Testis (tissue), 3 donors: ENCODE data around the gene GOLT1A. TPM values are rescaled to one million over a fixed set of nuclear protein-coding genes. Genes with fewer than 3 reads are reported as not detected.

Source experiments
- DNase-seq: peaks from one replicate; pipeline ENCODE4 v3.0.0-alpha.2; 2019
- H3K27ac ChIP-seq, 2 donors: fragments of 200-600 bp; sonication (generic); one replicate each; pipeline ENCODE4 v1.5.1; 2019
- H3K27me3 ChIP-seq: fragments of 200-600 bp; sonication (generic); one replicate; pipeline ENCODE4 v1.5.1; 2019
- H3K36me3 ChIP-seq: fragments of 200-600 bp; sonication (generic); one replicate; pipeline ENCODE4 v1.5.1; 2017; ENCODE audit warnings: low read depth; ENCODE audit errors: missing control alignments
- H3K4me1 ChIP-seq: fragments of 200-600 bp; sonication (generic); one replicate; pipeline ENCODE4 v1.5.1; 2019
- H3K4me3 ChIP-seq, 2 donors: fragments of 200-600 bp; sonication (generic); one replicate each; pipeline ENCODE4 v1.5.1; 2017 to 2019
- H3K9me3 ChIP-seq: fragments of 200-600 bp; sonication (generic); one replicate; pipeline ENCODE4 v1.5.1; 2017
- POLR2A ChIP-seq: fragments of 450-650 bp; IDR thresholded peaks from one replicate; pipeline ENCODE4 v1.6.1; 2017; ENCODE audit warnings: antibody characterized with exemption, mild to moderate bottlenecking, moderate library complexity
- WGBS, 2 donors: methylation state at CpG; one replicate each; pipeline ENCODE4 v1.1.5; 2018; 5-methylcytosine and 5-hydroxymethylcytosine counted together
- intact Hi-C: fragments of 100-400 bp; cut with DNase I; formaldehyde crosslinking; loops from one replicate; pipeline ENCODE4 v1.15.1; 2023; ENCODE audit warnings: low total_unique reads
- polyA plus RNA-seq: library from polyadenylated mRNA; stranded (reverse); fragments of 350-450 nt; fragmentation: Illumina TruSeq; extraction: RNeasy Lipid Tissue Mini Kit (QIAGEN cat#74804); gene quantifications from one replicate; pipeline ENCODE4 v1.2.3, GENCODE V29; 2014; ENCODE audit warnings: low read depth, low replicate concordance; ENCODE audit not compliant: insufficient read depth
- total RNA-seq, 2 donors: library from RNA; depleted of rRNA; stranded (reverse); fragments of >200 nt; gene quantifications; one replicate each; pipeline ENCODE4 v1.2.3, GENCODE V29; 2016
- TF ChIP-seq, protein P1 (sequence below), 3 experiments: fragments of 450-650 bp in 2 of 3; fragments of 200-600 bp in 1 of 3; sonication (generic) in 1 of 3; IDR thresholded peaks; one replicate each; pipeline ENCODE4 v1.5.1; 2016 to 2019; ENCODE audit warnings: antibody characterized with exemption in 3 of 3, mild to moderate bottlenecking in 2 of 3, moderate library complexity in 1 of 3

Gene GOLT1A
- total and polyA plus RNA-seq, 3 donors from 2014 or later: 1.5 to 6.8 (median 2.2) TPM

DNA sequence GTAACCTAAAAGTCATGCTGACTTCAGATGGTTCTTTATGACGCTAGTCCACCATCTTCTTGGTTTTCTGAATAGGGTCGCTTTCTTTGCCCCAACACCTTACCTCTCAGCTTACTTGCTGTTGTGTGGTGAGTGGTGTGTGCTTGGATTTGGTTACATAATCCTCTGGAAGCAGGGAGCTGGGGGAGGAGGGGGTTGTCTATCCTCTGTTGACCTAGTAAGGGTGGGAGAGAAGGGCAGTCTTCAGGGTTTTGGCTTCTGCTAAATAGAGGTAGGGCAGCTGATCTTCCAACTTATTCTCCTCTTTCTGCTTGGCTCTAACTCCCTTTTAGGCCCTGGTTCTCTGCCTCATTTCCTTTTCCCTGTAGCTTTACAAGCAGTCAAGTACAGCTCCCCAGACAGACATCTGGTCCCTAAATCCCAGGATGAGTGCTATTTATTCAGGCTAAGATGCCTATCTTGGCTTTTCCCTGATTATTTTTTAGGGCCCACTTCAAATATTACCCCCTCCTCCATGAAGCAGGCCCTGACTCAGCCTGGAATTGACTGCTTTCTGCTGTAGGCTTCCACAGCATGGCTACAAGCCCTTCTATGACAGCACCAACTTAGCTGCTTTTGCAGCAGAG, 41.3 kb downstream of the GOLT1A start:
- 92 to 95% methylated on average over 2 of the region's 2 CpGs for WGBS, 2 donors
- Histone ChIP-seq H3K27ac (no peak overlapping the region), H3K4me3 (no peak overlapping the region), H3K36me3 (no peaks in the 10 kb centered on the region), H3K27me3 (no peaks in the 10 kb centered on the region), H3K4me1 (no peaks in the 10 kb centered on the region), H3K9me3 (no peaks in the 10 kb centered on the region)
- no peak for DNase-seq
- intact Hi-C loops: no loop called here
- TF ChIP-seq, protein P1, sequence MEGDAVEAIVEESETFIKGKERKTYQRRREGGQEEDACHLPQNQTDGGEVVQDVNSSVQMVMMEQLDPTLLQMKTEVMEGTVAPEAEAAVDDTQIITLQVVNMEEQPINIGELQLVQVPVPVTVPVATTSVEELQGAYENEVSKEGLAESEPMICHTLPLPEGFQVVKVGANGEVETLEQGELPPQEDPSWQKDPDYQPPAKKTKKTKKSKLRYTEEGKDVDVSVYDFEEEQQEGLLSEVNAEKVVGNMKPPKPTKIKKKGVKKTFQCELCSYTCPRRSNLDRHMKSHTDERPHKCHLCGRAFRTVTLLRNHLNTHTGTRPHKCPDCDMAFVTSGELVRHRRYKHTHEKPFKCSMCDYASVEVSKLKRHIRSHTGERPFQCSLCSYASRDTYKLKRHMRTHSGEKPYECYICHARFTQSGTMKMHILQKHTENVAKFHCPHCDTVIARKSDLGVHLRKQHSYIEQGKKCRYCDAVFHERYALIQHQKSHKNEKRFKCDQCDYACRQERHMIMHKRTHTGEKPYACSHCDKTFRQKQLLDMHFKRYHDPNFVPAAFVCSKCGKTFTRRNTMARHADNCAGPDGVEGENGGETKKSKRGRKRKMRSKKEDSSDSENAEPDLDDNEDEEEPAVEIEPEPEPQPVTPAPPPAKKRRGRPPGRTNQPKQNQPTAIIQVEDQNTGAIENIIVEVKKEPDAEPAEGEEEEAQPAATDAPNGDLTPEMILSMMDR (IDR thresholded peaks at IDR 0.05): no peak
- no peak for TF ChIP-seq POLR2A

DNA sequence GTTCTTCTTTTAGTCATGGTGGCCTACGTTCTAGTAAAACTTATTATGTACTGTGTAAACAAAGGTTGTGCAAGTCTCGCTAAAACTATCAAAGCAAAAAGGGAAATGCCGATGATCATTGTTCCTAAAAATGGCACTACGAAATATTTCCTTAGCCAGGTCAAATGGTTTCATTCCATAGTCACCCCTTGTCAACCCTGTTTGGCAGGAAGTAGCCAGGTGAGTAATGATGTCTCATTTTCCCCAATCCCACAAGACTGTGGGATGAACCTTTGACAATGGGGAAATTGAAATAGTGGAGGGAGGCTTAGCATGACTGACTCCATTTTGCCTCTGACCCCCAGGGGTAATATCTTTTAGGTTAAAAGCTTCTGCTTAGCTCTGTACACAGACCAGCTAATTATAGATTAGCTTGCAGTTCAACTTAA, 42.0 kb downstream of the GOLT1A start:
- 62 to 65% methylated on average over 4 of the region's 4 CpGs for WGBS, 2 donors
- no peak overlapping the region for H3K4me3 ChIP-seq

DNA sequence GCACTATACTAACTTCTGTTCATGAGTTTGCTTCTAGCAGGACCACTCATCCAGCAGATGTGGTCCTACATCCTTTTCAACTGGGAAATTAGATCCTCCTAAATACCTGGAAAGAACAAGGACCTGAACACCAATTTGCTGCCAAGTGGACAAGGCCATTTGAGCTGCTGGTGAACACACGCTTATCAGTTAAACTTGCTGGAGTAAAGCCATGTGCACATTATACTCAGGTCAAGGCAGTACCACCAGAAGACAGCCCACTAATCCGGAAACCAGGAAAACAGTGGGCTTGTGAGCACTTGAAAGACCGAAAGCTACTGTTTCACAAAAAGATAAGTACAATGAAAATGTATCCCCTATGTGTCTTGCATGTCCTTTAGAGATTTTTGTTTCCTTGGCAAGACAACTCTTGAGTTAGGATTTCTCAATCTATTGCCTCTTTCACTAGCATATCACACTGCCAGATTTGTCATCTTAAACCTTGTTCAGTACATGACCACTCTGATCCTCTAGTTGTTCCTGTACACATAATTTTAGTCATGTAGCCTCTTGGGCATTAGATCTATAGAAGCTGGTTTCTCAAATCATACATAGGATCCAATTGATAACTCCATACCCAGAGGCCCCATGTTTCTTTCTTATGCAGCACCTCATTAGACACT, 43.2 kb downstream of the GOLT1A start:
- whole genome bisulfite sequencing, 2 donors: 51 to 58% methylated on average over 3 of the region's 3 CpGs

More for the DNA sequence above, 42.0 kb downstream of the GOLT1A start:
- intact Hi-C loops: no loop called here
- TF ChIP-seq, protein P1 (IDR thresholded peaks at IDR 0.05): no peak
- TF ChIP-seq POLR2A: no peak
- Histone ChIP-seq H3K36me3 (no peaks in the 10 kb centered on the region), H3K27ac (no peak overlapping the region), H3K4me1 (no peaks in the 10 kb centered on the region), H3K27me3 (no peaks in the 10 kb centered on the region), H3K9me3 (no peaks in the 10 kb centered on the region)
- no peak for DNase-seq

DNA sequence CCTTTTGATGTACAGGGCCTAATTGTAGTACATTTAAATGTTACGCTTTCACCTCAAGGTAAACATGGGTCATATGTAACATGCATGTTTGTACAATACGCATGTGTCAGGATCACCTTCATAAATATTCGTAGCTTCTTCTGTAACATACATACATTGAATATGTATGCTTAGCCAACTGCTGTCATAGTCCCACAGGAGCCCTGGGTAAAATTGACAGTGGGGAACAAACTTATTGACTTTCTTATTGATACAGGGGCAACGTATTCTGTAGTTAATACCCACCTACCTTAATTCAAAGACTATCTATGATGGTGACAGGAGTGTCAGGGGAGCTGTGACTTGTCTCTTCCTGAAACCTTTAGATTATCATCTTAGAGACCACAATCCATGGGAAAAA, 43.9 kb downstream of the GOLT1A start:
- H3K4me3 ChIP-seq: no peak overlapping the region
- H3K27ac ChIP-seq: no peak overlapping the region
- H3K27me3 ChIP-seq: no peaks in the 10 kb centered on the region
- no peak for TF ChIP-seq POLR2A
- TF ChIP-seq, protein P1 (IDR thresholded peaks at IDR 0.05): no peak
- 79 to 94% methylated on average over 4 of the region's 4 CpGs for WGBS, 2 donors
- intact Hi-C loops: no loop called here
- no peaks in the 10 kb centered on the region for H3K4me1 ChIP-seq
- no peaks in the 10 kb centered on the region for H3K9me3 ChIP-seq
- no peak for DNase-seq
- H3K36me3 ChIP-seq: no peaks in the 10 kb centered on the region

More for the DNA sequence above, 43.2 kb downstream of the GOLT1A start:
- no peak for DNase-seq
- no peaks in the 10 kb centered on the region for H3K9me3 ChIP-seq
- no peak overlapping the region for H3K27ac ChIP-seq
- TF ChIP-seq, protein P1 (IDR thresholded peaks at IDR 0.05): no peak
- TF ChIP-seq POLR2A: no peak
- intact Hi-C loops: no loop called here
- no peaks in the 10 kb centered on the region for H3K27me3 ChIP-seq
- H3K4me3 ChIP-seq: no peak overlapping the region
- H3K4me1 ChIP-seq: no peaks in the 10 kb centered on the region
- no peaks in the 10 kb centered on the region for H3K36me3 ChIP-seq
